GM19467 (cell line): ENCODE results near the gene JUND.

Experiments
- ATAC-seq: cut with Tn5 transposase; IDR thresholded peaks from one replicate; pipeline ENCODE4 v1.9.1; 2021; ENCODE audit warnings: mild to moderate bottlenecking, moderate library complexity; ENCODE audit not compliant: unreplicated experiment

Gene JUND

GRCh38 chr19:18249834-18250233, 31.6 kb downstream of the JUND start:
- no peak for ATAC-seq

- ATAC-seq = no peak
Observed at GRCh38 chr19:18245297-18245696, 36.1 kb downstream of the JUND start.

- no peak for ATAC-seq
Observed at GRCh38 chr19:18239303-18239702, 42.1 kb downstream of the JUND start.

GRCh38 chr19:18234194-18234593, 47.2 kb downstream of the JUND start:
- ATAC-seq = no peak

GRCh38 chr19:18233224-18233825, 48.1 kb downstream of the JUND start:
- ATAC-seq = no peak

- ATAC-seq = no peak
Observed at GRCh38 chr19:18232540-18233223, 48.7 kb downstream of the JUND start.

GRCh38 chr19:18231775-18232174, 49.6 kb downstream of the JUND start:
- ATAC-seq = no peak

GRCh38 chr19:18230941-18231734, 50.3 kb downstream of the JUND start:
- ATAC-seq = no peak

- no peak for ATAC-seq
Observed at GRCh38 chr19:18229915-18230314, 51.5 kb downstream of the JUND start.
